SK-N-MC (cell line): ENCODE measurements around the gene CSF1.

ENCODE experiments used
- DNase-seq: peaks from one replicate; pipeline ENCODE4 v3.0.0-alpha.2; 2011; ENCODE audit warnings: low read depth, low spot score
- H3K27ac ChIP-seq: fragments of 200-600 bp; sonication (generic); 2 replicates; pipeline ENCODE4 v1.5.1; 2016; ENCODE audit warnings: mixed run types
- H3K36me3 ChIP-seq: fragments of 200-600 bp; sonication (generic); 2 replicates; pipeline ENCODE4 v1.6.1; 2017; ENCODE audit warnings: antibody characterized with exemption, low read length, mixed read lengths; ENCODE audit not compliant: insufficient read depth
- H3K4me3 ChIP-seq: fragments of 200-600 bp; sonication (generic); 2 replicates; pipeline ENCODE4 v1.5.1; 2016
- H3K9ac ChIP-seq: fragments of 200-600 bp; sonication (generic); 2 replicates; pipeline ENCODE4 v1.8.0; 2017; ENCODE audit warnings: mixed run types, mixed read lengths; ENCODE audit not compliant: insufficient read length
- H3K9me3 ChIP-seq: fragments of 200-600 bp; sonication (generic); 2 replicates; pipeline ENCODE4 v1.6.1; 2017; ENCODE audit warnings: low read depth, mild to moderate bottlenecking, antibody characterized with exemption, low read length, moderate library complexity, mixed read lengths
- EZH2 ChIP-seq: fragments of 200-600 bp; sonication (generic); IDR thresholded peaks from one replicate; pipeline ENCODE4 v1.6.1; 2017; ENCODE audit warnings: antibody characterized with exemption
- FOXP2 ChIP-seq: optimal IDR thresholded peaks from 2 replicates; pipeline ENCODE3; 2011; ENCODE audit warnings: mild to moderate bottlenecking, moderate library complexity; ENCODE audit not compliant: insufficient read depth; ENCODE audit errors: extremely low read length, control extremely low read depth
- POLR2AphosphoS5 ChIP-seq: IDR thresholded peaks from 2 replicates; pipeline ENCODE4 v1.6.1; 2012; ENCODE audit warnings: mild to moderate bottlenecking, low read depth, low read length, borderline replicate concordance

Gene CSF1

DNA sequence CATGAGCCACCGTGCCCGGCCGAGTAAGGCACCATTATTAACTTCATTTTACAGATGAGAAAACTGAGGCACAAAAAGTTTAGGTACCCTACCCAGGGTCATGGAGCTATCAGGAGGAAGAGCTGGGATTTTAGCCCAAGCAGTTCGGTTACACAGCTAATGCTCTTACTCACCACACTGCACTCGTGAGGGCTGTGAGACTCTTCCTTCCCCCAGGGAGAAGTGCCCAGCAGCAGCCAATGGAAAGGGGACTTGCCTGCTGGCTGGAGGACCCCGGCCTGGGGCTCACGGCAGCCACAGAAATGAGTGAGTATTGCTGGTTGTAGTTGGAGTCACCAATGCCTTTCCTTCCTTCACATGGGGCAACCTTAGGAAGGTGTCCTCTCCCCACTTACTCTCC, 5.2 kb upstream of the CSF1 start:
- Histone ChIP-seq H3K27ac (no peak overlapping the region), H3K9me3 (no peaks in the 10 kb centered on the region), H3K4me3 (no peak overlapping the region), H3K36me3 (no peaks in the 10 kb centered on the region), H3K9ac (no peak overlapping the region)
- TF ChIP-seq POLR2AphosphoS5: no peak
- TF ChIP-seq FOXP2: no peak
- no peak for TF ChIP-seq EZH2
- no peak for DNase-seq

DNA sequence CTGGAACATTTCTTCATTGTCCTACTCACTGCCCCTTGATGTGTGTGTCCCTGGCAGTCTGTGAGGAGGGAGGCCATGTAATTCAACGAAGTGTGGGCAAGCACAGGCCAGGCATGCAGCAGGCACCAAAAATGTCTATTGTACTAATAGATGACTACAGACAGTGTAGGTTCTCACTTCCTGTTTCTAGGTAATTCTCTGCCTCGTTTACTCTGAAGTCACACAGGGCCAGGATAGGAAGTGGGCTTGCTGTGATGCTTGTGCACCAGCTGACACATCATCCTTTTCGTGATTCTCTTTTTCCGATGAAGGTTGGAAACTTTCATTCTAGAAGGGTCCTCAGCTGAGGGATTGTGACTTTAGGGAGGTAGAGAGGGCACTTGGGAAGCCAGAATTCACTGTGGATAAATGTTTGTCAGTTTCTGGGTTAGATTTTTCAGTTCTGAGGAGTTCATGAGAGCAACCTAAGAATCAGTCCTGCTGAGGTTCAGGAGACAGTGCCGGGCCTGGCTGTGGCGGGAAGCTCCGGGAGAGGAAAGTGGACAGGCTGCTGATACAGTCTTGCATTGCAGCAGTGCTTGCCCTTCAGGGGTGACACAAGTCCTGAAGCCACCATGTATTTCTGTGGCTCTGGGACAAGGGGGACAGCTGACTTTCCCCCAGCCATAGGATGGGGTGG, 4.3 kb upstream of the CSF1 start:
- H3K27ac ChIP-seq: no peak overlapping the region
- H3K9ac ChIP-seq: no peak overlapping the region
- no peak for DNase-seq
- no peaks in the 10 kb centered on the region for H3K36me3 ChIP-seq
- H3K4me3 ChIP-seq: no peak overlapping the region
- H3K9me3 ChIP-seq: no peaks in the 10 kb centered on the region
- TF ChIP-seq EZH2 (no peak), POLR2AphosphoS5 (no peak), FOXP2 (no peak)

DNA sequence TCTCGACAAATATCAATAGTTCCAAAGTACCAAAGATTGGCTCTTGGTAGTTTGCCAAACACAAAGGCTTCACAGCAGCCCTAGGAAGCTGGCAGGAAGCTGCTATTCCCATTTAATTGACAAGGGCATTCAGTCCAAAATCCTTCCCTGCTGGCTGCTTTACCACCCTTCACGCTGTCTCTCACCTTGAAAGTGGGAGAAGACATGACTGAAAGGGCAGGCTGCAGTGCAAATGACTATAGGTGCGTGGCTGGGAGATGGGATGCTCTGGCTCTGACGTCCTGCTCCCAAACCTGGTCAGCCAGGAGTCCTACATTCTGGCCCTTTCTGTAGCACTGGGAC, 3.8 kb upstream of the CSF1 start:
- Histone ChIP-seq H3K27ac (no peak overlapping the region), H3K9me3 (no peaks in the 10 kb centered on the region), H3K4me3 (no peak overlapping the region), H3K36me3 (no peaks in the 10 kb centered on the region), H3K9ac (no peak overlapping the region)
- TF ChIP-seq POLR2AphosphoS5 (no peak), FOXP2 (no peak)
- no peak for DNase-seq

DNA sequence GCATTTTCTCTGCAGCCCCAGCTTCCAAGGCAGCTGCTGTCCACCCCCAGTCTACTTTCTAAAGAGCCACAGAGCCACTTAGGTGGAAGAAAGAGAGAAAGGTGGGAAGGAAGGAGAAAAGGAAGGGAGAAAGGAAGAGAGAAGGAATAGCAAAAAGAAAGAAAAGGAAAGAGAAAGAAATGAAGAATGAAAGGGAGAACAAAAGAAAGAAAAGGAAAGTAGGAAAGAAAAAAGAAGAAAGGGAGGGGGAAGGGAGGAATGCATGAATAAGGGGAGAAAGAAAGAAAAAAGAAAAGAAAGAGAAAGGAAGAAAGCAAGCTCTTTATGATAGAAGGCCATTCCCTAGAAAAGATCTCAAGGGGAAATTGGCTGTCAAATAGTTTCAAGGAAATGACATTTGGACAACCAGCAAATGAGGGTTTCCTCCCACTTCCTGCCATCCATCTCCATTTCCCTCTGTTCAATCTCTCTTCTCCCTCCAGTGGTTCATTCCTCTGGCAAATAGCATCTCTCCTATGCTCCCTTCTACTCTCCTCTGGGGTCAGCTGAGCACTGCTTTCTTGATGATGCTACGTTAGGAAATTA, 3.4 kb upstream of the CSF1 start:
- Histone ChIP-seq H3K9ac (no peak overlapping the region), H3K9me3 (no peaks in the 10 kb centered on the region), H3K4me3 (no peak overlapping the region), H3K36me3 (no peaks in the 10 kb centered on the region), H3K27ac (no peak overlapping the region)
- no peak for DNase-seq
- no peak for TF ChIP-seq FOXP2
- no peak for TF ChIP-seq EZH2
- no peak for TF ChIP-seq POLR2AphosphoS5

DNA sequence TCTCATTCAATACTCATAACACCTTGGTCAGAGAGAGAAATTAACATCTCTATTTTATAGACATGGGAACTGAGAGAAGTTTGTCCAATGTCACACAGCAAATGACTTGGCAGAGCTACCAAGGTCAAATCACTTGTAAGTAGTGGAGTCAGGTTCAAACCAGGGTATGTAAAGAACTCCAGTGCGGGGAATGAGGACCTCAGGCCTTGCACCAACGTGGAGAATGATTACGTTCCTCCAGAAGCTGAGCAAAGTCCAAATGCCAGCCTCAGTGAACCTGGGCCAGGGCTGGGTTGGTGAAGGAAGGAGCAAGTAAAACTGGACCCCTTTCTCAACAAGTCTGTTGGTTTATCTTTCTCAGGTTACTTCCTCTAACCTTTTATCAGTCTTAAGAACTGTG, 1.8 kb upstream of the CSF1 start:
- no peak overlapping the region for H3K4me3 ChIP-seq
- DNase-seq: no peak
- no peaks in the 10 kb centered on the region for H3K9me3 ChIP-seq
- TF ChIP-seq POLR2AphosphoS5 (no peak), FOXP2 (no peak), EZH2 (no peak)
- H3K9ac ChIP-seq: no peak overlapping the region
- no peaks in the 10 kb centered on the region for H3K36me3 ChIP-seq
- no peak overlapping the region for H3K27ac ChIP-seq

DNA sequence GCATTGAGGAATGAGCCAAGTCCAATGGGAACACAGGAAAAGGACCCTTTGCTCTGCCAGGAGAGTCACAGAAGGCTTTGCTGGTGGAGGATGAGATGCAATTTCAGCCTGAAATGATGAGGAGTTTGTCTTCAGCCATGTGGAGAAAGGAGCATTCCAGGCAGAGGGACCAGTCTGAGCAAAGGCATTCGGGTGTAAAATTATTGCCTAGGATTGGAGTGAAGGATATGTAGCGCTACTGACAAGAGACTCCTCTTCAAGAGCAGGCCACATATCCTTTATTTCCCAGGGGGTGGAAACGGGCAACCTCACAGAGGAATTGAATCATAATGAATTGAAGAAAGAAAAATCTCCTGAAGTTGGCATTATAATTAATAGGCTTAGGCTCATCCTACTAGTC, 1.1 kb upstream of the CSF1 start:
- no peak for DNase-seq
- Histone ChIP-seq H3K36me3 (no peaks in the 10 kb centered on the region), H3K9ac (no peak overlapping the region), H3K27ac (no peak overlapping the region), H3K9me3 (no peaks in the 10 kb centered on the region), H3K4me3 (no peak overlapping the region)
- TF ChIP-seq POLR2AphosphoS5 (no peak), EZH2 (no peak), FOXP2 (no peak)

DNA sequence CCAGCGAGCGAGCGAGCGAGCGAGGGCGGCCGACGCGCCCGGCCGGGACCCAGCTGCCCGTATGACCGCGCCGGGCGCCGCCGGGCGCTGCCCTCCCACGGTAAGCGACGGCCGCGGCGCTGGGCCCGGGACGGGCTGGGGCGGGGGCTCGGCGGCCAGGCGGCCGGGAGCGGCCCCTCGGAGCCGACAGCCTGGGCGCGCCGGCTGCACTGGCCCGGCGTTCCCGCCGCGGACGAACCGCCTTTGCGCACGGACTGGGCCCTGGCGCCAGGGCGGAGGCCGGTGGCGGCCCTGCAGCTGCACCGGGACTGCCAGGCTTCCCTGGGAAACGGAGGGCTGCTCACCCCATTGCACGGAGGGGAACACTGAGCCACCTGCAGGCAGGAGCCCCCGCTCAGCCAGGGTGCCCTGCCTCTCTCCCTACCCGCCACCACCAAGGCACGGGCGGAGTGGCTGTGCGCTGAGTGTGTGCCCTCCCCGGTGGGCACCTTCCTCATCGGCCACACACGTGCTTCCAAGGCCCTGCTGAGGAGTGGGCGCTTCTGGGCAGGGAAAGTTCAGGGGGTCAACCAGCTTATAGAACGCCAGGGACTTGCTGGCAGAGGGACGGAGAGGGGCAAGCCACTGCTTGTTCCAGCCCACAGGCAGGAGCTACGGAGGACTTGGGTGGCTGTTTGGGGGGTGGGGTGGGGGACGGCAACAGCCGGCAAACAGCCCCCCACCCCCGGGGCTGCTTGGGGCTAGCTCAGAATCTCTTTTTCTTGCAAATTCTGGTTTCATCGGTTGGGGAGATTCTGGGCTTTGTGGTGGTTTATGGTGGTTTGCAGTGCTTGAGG, 532 bp downstream of the CSF1 start:
- no peak overlapping the region for H3K4me3 ChIP-seq
- no peak for DNase-seq
- H3K27ac ChIP-seq: no peak overlapping the region
- no peak overlapping the region for H3K9ac ChIP-seq
- H3K9me3 ChIP-seq: no peaks in the 10 kb centered on the region
- no peaks in the 10 kb centered on the region for H3K36me3 ChIP-seq
- no peak for TF ChIP-seq EZH2
- no peak for TF ChIP-seq POLR2AphosphoS5
- no peak for TF ChIP-seq FOXP2

DNA sequence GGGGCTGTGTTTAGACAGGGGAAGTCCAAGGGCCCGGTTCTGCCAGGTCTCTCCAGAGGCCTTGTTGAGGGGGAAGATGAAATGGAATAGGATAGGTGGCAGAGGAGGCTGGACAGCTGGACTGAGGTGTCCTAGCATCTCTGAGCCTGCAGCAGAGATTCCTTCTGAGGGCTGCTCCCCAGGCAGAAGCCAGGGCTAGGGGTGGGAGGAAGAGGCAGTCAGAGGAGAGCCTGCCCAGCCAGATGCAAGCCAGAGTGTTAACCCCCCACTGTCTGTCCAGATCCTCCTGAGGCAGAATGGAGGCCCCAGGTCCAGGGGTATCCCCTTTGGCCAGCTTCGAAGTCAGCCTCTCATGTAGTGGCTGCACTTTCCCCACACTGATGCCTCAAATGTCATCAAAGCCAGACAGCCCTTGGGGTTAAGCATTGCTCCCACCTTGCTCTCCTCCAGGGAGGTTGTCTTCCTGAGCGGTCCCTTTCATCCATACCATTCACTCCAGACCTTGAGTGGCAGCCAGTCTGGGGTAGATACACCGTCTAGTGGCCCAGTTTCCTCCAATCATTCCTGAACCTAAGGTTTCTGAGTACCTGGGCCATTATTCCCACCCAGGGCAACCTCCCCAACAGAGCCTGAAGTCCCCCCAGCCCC, 1.7 kb downstream of the CSF1 start:
- H3K9me3 ChIP-seq: no peaks in the 10 kb centered on the region
- no peaks in the 10 kb centered on the region for H3K36me3 ChIP-seq
- H3K27ac ChIP-seq: no peak overlapping the region
- TF ChIP-seq EZH2: no peak
- TF ChIP-seq POLR2AphosphoS5: no peak
- TF ChIP-seq FOXP2: no peak
- no peak for DNase-seq
- no peak overlapping the region for H3K9ac ChIP-seq
- H3K4me3 ChIP-seq: no peak overlapping the region
